ENCODE measurements around the gene SLC66A3.
"Not testable (repeated sequence)": the region's sequence is repeated elsewhere in the genome, so short reads cannot be mapped to it uniquely, and the experiment has no call there.

SLC66A3 gene

GRCh38 chr2:11160731-11161455, 5.6 kb downstream of the SLC66A3 start:
- H3K4me3 ChIP-seq (ENCODE audit: low read depth, low read length) = no peak overlapping the region

- H3K4me3 ChIP-seq (ENCODE audit: low read depth, low read length) = no peak overlapping the region
Observed at GRCh38 chr2:11161747-11162146, 6.5 kb downstream of the SLC66A3 start.

GRCh38 chr2:11163439-11164317, 8.4 kb downstream of the SLC66A3 start:
- no peak overlapping the region for H3K4me3 ChIP-seq (ENCODE audit: low read depth, low read length)

GRCh38 chr2:11165046-11165445, 9.8 kb downstream of the SLC66A3 start:
- H3K4me3 ChIP-seq (ENCODE audit: low read depth, low read length) = not testable (repeated sequence)

GRCh38 chr2:11166476-11166875, 11.2 kb downstream of the SLC66A3 start:
- H3K4me3 ChIP-seq (ENCODE audit: low read depth, low read length) = no peak overlapping the region

- no peak overlapping the region for H3K4me3 ChIP-seq (ENCODE audit: low read depth, low read length)
Observed at GRCh38 chr2:11168488-11168887, 13.2 kb downstream of the SLC66A3 start.

- H3K4me3 ChIP-seq (ENCODE audit: low read depth, low read length) = no peak overlapping the region
Observed at GRCh38 chr2:11169333-11169732, 14.1 kb downstream of the SLC66A3 start.

GRCh38 chr2:11174222-11174621, 19.0 kb downstream of the SLC66A3 start:
- no peak overlapping the region for H3K4me3 ChIP-seq (ENCODE audit: low read depth, low read length)

- H3K4me3 ChIP-seq (ENCODE audit: low read depth, low read length) = no peak overlapping the region
Observed at GRCh38 chr2:11175293-11175795, 20.1 kb downstream of the SLC66A3 start.

- H3K4me3 ChIP-seq (ENCODE audit: low read depth, low read length) = no peak overlapping the region
Observed at GRCh38 chr2:11177871-11178690, 22.8 kb downstream of the SLC66A3 start.

GRCh38 chr2:11179196-11179595, 23.9 kb downstream of the SLC66A3 start:
- no peak overlapping the region for H3K4me3 ChIP-seq (ENCODE audit: low read depth, low read length)

- H3K4me3 ChIP-seq (ENCODE audit: low read depth, low read length) = no peak overlapping the region
Observed at GRCh38 chr2:11179899-11180298, 24.6 kb downstream of the SLC66A3 start.

- no peak overlapping the region for H3K4me3 ChIP-seq (ENCODE audit: low read depth, low read length)
Observed at GRCh38 chr2:11180653-11181052, 25.4 kb downstream of the SLC66A3 start.

- H3K4me3 ChIP-seq (ENCODE audit: low read depth, low read length) = no peak overlapping the region
Observed at GRCh38 chr2:11182951-11183350, 27.7 kb downstream of the SLC66A3 start.

- H3K4me3 ChIP-seq (ENCODE audit: low read depth, low read length) = no peak overlapping the region
Observed at GRCh38 chr2:11186145-11186544, 30.9 kb downstream of the SLC66A3 start.

GRCh38 chr2:11187083-11187619, 31.9 kb downstream of the SLC66A3 start:
- no peak overlapping the region for H3K4me3 ChIP-seq (ENCODE audit: low read depth, low read length)

GRCh38 chr2:11187731-11188130, 32.5 kb downstream of the SLC66A3 start:
- H3K4me3 ChIP-seq (ENCODE audit: low read depth, low read length) = no peak overlapping the region

GRCh38 chr2:11196246-11196645, 41.0 kb downstream of the SLC66A3 start:
- H3K4me3 ChIP-seq (ENCODE audit: low read depth, low read length) = no peak overlapping the region

GRCh38 chr2:11200651-11201050, 45.4 kb downstream of the SLC66A3 start:
- H3K4me3 ChIP-seq (ENCODE audit: low read depth, low read length) = no peak overlapping the region

- H3K4me3 ChIP-seq (ENCODE audit: low read depth, low read length) = no peak overlapping the region
Observed at GRCh38 chr2:11201969-11202368, 46.7 kb downstream of the SLC66A3 start.

GRCh38 chr2:11203480-11203879, 48.2 kb downstream of the SLC66A3 start:
- H3K4me3 ChIP-seq (ENCODE audit: low read depth, low read length) = no peak overlapping the region
